Measurements from ENCODE around the gene COG6. TPM values are rescaled to one million over a fixed set of nuclear protein-coding genes. Genes with fewer than 3 reads are reported as not detected.
A peak's percentile ranks its signal among the peaks of the same experiment; 100 is the strongest.

COG6 gene
- total RNA-seq, 1 donor from 2014 or later, result 14.0 TPM

DNA sequence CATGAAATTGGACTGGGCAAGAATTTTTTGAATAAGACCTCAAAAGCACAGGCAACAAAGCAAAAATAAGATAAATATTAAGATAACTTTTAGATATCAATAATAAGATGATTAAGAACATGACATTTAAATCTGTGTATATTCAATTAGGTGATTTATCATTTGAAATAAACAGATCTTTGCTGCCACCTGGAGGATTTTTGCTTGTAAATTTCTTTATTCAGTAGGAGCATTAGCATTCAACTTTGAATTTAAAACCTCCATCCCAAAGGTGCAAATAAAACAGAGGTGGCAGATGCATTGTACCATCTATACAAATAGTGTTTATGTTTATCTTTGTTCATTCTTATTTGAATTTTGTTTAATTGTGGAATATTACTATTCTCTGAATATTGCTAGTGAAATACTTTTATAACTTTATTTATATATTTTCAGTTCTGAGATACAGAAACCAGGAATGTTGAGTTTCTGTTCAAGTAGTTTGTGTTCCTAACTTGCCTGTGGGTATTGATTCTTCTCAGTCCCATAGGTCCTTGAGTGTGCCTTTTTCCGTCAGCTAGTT lies 20.9 kb downstream of the COG6 start:
- peak; percentile 65 to 69 for DNase-seq (ENCODE audit: low read depth in 2 of 2)

DNA sequence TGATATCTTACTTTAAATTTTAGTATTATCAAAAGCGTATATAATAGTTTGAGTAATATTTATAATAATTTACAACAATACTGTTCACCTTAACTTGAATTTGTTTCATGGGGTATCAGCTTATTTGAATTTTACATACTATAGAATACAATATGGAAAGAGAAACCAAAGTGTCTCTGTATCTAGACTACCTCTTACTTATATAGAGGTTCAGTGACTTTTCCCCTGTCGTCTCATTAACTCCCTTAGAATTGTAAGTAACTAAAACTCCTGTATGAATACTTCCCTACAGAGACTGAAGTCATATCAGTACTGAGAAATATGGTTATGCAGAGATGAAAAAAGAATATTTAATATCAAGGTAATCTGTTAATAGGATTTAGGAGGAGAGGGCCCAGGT lies 26.8 kb downstream of the COG6 start:
- DNase-seq (ENCODE audit: low read depth in 2 of 2), result no peak

DNA sequence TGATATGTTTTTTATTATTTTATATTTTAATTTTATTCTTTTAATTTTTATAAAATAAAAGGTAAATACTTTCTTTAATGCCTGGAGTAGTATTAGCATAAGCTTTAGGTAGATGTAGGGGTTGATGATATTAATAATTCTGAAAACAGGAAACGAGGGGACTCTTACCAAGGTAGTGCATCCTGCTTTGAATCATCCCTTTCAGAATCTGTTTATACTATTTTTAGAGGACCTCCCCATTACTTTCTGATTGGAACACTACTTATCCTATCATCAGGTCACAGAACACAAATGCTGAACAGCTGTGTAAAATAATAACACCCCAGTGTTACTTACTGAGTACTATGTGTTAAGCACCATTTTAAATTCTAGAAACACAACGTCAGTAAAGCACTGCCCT lies 27.3 kb downstream of the COG6 start:
- DNase-seq (ENCODE audit: low read depth in 2 of 2), result peak in 1 of 2 donors; percentile 38

DNA sequence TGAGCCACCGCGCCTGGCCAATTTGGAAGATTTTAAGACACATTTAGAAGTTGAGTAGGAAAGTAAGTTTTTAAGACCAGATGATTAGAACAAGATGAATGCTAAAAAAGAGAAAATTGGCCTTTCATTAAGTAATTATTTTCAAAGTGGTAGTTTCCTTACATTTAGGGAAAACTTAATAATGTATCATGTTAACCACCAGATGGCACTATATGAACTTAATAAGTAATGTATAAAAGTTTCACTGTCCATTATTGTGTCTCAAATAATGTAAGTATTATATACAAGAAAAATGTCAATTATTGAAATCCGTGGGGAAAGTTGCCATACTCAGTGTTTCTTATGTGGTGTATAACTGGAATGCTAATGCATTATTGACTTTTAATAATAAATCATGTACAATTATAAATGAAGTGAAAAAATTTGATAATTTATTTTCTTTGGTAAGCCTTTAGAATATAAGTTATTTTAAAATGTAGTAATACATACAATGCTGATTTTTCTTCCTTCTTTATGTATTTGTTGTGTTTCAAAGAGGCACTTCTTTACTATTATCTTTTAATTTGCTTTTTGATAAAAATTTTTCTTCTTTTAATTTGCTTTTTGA lies 29.2 kb downstream of the COG6 start:
- DNase-seq (ENCODE audit: low read depth in 2 of 2), result peak; percentile 55 to 62

DNA sequence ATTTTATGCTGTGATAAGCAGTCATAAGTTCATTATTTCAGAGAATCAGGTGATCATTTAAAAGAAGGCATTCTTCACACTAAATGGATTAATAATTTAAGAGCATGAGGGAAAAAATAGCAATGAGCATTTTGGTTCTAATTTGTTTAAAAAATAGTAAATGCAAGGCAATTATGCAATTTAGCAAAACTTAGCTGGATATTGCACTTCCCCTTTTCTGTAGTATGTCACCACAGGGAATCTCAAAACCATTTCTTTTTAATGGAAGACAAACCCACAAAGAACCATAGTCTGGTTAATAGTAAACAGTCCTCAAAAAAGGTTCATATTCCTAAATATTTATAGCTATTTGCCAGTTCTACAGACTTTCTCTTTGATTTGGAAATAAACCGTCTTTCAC lies 30.2 kb downstream of the COG6 start:
- DNase-seq (ENCODE audit: low read depth in 2 of 2), result no peak

DNA sequence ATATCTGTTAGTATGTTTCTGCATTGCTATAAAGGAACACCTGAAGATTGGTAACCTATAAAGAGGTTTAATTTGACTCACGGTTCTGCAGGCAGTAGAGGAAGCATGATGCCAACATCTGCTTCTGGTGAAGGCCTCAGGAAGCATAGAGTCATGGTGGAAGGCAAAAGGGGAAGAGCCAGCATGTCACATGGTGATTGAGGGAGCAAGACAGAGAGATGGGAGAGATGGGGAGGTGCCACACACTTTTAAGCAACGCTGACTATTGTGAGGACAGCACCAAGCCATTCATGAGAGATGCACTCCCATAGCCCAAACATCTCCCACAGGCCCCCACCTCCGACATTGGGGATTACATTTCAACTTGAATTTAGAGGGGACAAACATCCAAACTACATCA lies 32.8 kb downstream of the COG6 start:
- DNase-seq (ENCODE audit: low read depth in 2 of 2), result no peak

DNA sequence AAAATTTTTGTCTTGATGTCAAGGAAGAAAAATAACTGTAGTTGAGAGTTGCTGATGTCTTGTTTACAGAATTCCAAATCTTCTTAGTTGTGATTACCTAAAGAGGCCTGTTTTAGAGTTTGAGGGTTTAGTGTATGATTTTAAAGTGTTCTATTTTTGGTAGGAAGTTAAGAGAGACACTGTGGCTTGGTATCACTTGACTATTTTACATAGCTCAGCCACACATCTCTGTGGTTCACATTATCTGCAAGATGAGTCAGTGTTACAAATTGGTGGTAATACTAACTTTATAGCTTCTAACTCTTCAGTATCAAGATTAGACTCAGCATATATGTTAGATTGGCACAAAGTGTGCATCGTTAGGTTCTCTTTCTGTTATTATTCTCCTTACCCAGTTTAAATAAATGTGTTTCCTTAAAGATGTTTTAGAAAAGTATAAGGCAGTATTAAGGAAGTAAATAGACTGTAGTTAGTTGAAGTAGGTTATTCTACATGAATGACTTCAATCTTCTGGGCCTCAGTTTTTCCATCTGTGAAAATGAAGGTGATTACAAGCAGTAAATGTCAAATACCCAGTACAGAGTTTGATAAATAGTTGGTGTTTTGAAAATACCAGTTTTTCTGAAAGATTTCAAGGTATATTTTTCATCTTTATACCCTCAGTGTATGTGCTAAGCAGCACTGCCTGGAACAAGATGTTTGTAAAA lies 33.4 kb downstream of the COG6 start:
- DNase-seq (ENCODE audit: low read depth in 2 of 2), result no peak

DNA sequence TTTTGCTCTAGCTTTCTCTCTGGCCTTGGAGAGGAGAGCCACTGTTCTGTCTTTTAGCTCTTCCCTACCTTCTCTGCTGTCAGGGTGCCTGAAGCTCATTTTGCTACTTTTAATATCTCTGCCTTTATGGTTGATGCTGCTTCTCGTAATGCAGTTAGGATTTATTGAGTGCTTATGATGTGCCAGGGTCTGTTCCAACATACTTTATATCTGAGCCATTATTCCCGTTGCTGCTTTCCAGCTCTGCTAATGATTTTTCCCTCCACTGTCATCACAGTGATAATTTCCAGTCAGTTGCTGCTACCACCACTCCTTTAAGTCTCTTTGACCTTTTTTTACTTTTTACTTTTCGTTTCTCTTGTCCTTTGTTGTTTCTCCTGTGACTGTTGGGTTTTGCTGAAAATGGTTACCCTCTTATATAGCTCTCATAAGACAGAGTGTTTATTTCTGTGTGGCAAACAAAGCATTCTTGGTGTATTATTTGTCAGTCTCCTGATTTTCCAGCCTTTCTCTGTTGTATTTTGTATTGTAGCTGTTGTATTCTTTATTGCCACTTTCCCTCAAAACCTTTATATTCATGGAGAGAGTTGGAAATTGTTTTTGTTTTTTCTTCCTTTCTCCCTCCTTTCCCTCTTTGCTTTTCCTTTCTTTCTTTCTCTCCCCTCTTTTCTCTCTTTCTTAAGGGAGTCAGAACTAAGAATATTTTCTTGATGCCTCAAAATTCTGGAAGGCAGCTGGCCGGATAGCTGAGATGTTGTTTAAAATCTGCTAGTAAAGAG lies 37.4 kb downstream of the COG6 start:
- no peak for DNase-seq (ENCODE audit: low read depth in 2 of 2)

DNA sequence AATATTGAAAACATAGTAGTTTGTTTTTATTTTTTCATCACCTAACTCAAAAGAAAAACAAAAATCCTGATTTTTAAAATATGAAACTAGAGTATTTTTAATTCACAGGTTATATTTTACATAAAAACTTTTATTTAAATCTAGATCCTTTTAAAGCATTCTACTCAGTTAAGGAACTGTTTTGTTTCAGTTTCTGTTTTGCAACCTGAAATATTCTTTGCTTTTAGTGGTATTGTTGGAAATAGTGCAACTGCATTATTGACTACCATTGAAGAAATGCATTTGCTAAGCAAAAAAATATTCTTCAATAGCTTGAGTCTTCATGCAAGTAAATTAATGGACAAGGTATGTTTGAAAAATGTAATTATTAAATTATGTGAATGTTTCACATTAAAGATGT lies 43.8 kb downstream of the COG6 start:
- no peak for DNase-seq (ENCODE audit: low read depth in 2 of 2)

DNA sequence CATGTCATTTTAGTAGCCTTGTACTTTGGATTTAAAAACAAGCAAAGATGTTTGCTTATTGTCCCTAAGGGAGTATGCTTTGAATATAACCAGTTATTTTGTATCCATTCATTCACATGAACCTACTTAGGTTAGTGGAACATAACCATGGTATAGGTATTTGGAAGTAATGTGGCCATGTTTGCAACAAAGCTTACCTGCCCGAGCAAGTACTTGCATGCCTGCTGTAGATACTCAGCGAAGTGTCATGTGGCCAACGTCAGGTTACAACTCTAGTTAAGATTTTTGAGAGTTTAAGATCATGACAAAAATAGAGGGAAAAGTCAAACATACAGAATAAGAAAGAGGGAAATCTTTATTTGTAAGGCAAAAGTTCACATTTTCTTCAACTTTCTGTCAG lies 57.2 kb downstream of the COG6 start:
- DNase-seq (ENCODE audit: low read depth in 2 of 2), result no peak

DNA sequence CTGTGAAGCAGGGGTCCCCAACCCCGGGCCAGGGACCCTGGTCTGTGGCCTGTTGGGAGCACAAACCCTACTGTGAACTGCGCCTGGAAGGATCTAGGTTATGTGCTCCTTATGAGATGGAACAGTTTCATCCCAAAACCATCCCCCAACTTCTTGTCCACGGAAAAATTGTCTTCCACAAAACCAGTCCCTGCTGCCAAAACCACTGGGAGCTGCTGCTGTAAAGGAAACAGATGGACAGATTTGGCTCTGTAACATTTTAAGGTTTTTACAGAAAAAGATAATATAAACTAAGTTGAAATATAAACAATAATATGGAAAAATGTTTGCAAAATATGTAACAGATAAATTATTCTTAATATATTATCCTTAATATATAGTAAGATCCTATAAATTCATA lies 73.7 kb downstream of the COG6 start:
- peak; percentile 50 to 74 for DNase-seq (ENCODE audit: low read depth in 2 of 2)

DNA sequence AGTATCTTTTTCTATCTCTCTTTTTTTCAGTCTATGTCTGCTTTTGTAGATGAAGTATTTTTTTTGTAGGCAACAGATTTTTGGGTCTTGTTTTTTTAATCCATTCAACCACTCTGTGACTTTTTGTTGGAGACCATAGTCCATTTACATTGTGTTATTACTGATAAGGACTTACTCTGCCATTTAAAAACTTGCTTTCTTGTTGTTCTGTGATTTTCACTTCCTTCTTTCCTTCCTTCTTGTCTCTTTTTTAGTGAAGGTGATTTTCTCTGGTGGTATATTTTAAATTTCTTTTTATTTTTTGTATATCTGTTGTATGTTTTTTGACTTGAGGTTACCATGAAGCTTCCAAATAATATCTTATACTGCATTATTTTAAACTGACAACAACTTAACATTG lies 79.5 kb downstream of the COG6 start:
- DNase-seq (ENCODE audit: low read depth in 2 of 2), result no peak

DNA sequence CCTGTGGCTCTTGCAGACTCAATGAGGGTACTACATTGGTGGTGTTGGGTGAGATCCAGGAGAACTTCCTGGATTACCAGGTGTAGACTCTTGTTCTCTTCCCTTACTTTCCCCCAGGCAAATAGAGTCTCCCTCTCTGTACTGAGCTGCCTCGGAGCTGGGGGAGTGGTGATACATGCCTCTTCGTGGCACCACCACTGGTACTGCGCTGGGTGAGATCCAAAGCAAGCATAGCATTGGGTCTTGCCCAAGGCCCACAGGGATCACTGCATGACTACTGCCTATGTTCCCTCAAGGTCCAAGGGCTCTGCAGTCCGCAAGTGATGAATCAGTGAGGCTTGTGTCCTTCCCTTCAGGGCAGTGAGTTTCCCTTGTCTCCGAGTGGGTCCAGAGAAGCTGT lies 81.6 kb downstream of the COG6 start:
- no peak for DNase-seq (ENCODE audit: low read depth in 2 of 2)

DNA sequence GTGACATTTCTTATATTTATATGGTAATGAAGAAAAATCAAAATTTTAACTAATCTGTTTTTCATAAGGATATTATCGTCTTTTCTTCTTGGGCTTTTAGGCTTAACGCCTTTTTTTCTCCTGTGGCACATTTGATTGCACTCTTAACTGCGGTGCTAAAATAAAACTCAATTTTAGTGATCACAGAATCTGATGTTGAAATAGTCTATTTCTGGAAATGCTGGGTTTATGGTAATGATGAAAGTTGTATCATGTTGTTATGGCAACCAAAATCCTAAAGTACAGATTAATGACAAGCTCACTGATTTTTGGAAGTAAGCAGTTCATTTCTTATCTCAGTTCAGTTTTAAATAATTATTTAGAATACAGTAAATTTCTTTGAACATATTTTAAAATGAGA lies 85.3 kb downstream of the COG6 start:
- DNase-seq (ENCODE audit: low read depth in 2 of 2), result no peak

DNA sequence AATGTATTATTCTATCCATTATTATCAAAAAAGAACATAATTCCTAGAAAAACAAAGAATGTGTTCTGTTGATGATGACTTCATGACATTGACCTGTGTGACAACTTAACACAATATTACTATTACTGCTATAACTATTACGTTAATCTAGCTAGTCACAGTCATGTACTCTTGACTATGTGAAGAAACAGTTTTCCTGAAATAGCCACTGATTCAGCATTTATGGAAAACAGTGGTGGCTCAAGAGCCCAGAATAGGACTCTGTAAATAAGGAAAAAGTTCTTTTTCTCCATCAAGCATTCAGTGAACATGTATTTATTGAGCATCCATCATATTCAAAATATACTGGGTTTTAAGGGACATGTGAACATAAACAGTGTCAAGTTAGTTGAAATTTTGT lies 93.5 kb downstream of the COG6 start:
- no peak for DNase-seq (ENCODE audit: low read depth in 2 of 2)

DNA sequence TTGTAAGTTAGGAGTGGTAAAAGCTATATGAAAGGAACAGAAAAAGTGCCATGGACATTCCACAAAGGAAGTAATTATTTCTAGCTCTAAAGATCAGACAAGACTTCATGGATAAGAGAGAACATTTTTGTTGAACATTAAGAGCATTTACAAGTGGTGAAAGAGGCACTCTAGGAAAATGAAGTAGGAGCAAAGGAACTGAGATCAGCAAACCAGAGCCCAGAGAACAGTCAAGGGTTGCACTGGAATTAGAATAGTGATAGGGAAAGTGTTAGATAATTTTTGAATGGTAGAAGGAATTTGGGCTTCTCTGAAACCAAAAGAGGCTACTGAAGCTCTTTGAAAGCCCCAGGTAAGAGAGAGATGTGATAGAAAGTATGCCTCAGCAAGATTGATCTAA lies 94.1 kb downstream of the COG6 start:
- no peak for DNase-seq (ENCODE audit: low read depth in 2 of 2)

DNA sequence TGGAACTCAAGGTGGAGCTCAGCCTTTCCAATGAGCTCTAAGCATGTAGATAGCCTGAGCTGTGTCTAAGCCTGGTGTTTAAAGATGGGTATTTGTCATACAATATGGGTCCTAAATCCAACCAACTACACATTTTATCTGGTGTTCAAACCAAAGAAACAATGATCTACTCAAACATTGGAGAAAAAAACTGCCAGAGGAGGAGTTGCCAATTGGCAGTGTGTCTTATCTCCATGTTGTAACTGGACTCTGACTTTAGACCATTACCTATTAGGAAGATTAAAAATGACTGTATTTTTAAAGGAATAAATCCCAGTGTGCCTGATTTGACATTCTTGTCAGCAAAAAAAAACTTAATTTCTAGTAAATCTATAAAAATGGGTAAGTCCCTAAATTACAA lies 96.3 kb downstream of the COG6 start:
- DNase-seq (ENCODE audit: low read depth in 2 of 2), result no peak

DNA sequence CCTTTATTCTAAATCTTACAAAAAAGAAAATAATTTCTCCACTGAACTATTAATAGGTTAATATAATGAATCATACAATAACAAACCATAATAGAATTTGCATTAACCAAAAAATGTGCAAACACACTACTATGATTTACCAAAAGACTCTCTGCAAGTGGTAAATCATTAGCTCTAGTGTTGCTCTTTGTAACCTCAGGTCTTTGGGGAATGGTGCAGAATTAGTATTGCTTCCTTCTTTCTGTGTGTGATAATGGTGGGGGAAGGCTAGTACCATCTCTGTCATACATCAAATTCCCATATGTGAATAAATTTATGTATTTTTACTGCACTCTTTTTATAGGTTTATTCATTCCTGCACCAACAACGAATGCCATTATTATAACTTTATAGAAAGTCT lies 105.1 kb downstream of the COG6 start:
- no peak for DNase-seq (ENCODE audit: low read depth in 2 of 2)

DNA sequence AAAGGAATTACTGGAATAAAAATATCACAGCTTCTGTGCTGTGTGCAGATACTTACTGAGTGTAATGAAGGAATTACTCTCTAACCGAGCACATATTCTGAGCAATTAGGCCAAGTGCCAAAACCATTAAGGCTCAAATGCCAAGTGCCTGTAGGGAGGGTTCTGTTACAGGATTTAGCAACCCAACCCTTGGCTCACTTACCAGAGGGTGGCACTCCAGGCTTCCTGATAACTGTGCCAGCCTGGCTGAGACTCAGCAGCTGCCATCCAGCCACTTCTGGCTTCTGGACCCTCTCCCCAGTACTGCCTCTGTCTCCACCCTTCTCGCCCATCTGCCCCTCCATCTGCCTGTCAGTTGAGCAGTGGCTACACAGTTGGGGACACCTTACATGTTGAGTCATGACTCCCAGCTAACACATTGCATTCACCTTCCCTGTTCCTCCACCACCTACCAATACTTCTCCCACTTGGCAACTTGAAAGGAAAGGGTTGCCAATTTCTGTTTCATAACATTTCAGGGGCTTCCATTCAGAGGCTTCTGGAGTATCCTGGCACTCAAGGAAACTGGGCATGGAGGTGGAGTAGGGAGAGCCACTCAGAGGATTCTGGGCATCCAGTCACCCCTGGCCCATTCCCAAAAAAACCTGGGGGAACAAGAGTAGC lies 110.5 kb downstream of the COG6 start:
- DNase-seq (ENCODE audit: low read depth in 2 of 2), result peak in 1 of 2 donors; percentile 54

DNA sequence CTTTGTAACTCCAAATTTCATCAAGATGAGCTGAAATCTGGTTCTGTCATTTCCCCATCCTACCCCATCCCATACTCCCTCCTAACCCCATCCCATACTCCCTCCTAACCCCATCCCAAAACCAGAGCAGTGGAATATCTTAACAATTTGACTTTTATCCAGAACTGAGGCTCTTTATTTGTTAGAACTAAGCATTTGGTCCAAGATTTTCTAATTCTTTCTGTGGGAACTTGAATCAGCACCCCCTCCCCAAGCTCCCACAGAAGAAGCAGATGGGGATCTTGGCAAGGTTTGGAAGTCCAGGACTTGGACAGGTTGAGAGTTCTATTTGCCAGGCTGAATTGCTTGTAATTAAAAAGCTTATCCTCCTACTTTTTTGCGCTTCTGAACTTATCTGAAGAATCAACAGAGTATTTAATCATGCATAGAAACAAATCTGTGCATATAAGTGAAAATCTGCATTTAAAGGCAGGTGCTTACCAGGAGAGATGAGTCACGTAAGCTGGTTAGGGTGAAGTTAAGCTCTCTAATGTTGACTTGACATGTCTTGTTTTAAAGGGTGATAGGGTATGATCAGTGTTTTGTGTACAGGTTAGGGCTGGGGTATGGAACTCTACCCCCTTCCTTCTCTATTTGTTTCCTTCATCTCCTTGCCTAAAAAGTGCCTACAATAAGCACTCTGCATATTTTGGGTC lies 111.1 kb downstream of the COG6 start:
- DNase-seq (ENCODE audit: low read depth in 2 of 2), result no peak

DNA sequence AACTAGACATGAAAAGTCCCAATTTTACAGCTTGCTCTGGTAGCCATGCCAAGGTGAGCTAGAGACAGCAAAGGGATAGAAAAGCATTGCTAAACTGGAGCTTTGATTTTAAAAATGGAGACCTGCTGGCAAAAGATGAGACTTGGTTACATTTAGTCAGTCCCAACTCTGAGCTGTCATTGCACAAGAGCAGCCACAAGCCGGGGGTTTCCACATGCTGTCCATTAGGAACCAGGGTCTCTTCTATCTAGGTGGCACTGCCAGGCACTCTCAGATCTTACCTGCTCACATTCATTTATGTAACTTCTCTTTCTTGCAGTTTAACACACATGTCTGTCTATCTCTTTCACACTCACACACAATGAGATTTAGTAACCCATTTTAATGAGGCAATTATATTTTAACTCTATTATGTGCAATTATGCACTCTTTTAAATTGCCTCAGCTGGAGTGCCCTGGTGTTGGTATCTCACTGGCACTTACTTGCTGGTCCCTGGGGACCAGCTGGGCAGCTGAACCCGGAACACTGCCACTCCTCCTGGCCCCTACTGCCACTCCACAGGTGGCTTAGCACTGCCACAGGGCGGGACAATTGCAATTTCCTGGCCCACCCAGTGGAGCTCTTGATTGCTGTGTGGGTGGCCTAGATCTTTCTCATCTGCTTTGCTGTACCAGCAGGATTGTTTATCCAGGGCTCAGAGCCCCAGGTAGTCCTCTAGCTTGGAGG lies 112.5 kb downstream of the COG6 start:
- no peak for DNase-seq (ENCODE audit: low read depth in 2 of 2)

Data from dermis microvascular lymphatic vessel endothelial cell (primary cell).